Upper lobe of left lung (tissue), 4 donors: ENCODE data around the gene CHRNB1.

ENCODE experiments used
- POLR2AphosphoS5 ChIP-seq, 2 donors: sonication (generic); formaldehyde crosslinking; IDR thresholded peaks; one replicate each; pipeline ENCODE4 v1.5.1; 2017; ENCODE audit warnings: antibody characterized with exemption in 2 of 2
- TF ChIP-seq, protein P1 (sequence below), 6 experiments: fragments of 450-650 bp in 4 of 6; fragments of 200-600 bp in 2 of 6; sonication (generic) in 2 of 6; IDR thresholded peaks; one replicate each; pipeline ENCODE4 v1.5.1; 2016 to 2019; ENCODE audit warnings: antibody characterized with exemption in 6 of 6

DNA sequence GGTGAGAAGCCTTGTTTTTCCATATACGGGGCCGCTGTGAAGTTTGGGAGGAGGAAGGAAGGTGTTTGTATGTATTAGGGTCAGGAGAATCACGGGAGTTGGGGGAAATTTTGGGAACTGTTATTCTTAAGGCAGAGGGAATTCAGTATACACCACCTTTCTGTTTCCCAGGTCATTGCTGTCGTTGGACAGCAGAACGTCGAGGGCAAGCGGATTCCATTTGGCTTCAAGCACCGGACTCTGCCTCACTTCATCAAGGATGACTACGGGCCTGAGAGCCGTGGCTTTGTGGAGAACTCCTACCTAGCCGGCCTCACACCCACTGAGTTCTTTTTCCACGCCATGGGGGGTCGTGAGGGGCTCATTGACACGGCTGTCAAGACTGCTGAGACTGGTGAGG lies 56.9 kb downstream of the CHRNB1 start:
- TF ChIP-seq, protein P1, sequence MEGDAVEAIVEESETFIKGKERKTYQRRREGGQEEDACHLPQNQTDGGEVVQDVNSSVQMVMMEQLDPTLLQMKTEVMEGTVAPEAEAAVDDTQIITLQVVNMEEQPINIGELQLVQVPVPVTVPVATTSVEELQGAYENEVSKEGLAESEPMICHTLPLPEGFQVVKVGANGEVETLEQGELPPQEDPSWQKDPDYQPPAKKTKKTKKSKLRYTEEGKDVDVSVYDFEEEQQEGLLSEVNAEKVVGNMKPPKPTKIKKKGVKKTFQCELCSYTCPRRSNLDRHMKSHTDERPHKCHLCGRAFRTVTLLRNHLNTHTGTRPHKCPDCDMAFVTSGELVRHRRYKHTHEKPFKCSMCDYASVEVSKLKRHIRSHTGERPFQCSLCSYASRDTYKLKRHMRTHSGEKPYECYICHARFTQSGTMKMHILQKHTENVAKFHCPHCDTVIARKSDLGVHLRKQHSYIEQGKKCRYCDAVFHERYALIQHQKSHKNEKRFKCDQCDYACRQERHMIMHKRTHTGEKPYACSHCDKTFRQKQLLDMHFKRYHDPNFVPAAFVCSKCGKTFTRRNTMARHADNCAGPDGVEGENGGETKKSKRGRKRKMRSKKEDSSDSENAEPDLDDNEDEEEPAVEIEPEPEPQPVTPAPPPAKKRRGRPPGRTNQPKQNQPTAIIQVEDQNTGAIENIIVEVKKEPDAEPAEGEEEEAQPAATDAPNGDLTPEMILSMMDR (IDR thresholded peaks at IDR 0.05), result no peak
- TF ChIP-seq POLR2AphosphoS5 (IDR thresholded peaks at IDR 0.05), result no peak
